DND-41 (cell line): ENCODE data around the gene FAM50A.
"Not testable (repeated sequence)": the region's sequence is repeated elsewhere in the genome, so short reads cannot be mapped to it uniquely, and the experiment has no call there.

ENCODE experiments used
- ATAC-seq: fragments of 200-7000 bp; cut with Tn5 transposase; 3 replicates; pipeline ENCODE4 v1.9.1; 2021; ENCODE audit warnings: low read depth; ENCODE audit not compliant: insufficient read depth
- DNase-seq: peaks from one replicate; pipeline ENCODE4 v3.0.0-alpha.2; 2020
- H2AFZ ChIP-seq: 2 replicates; pipeline ENCODE4 v1.6.0; 2012; ENCODE audit warnings: low read depth, low read length
- H3K27ac ChIP-seq: 2 replicates; pipeline ENCODE4 v1.5.1; 2012; ENCODE audit warnings: low read length, inconsistent platforms
- H3K27me3 ChIP-seq: fragments of 200-600 bp; sonication (generic); 2 replicates; pipeline ENCODE4 v1.6.0; 2012; ENCODE audit warnings: low read length, mild to moderate bottlenecking, inconsistent platforms; ENCODE audit not compliant: insufficient read depth, poor library complexity
- H3K36me3 ChIP-seq: 2 replicates; pipeline ENCODE4 v1.5.1; 2012; ENCODE audit warnings: low read length, inconsistent platforms; ENCODE audit not compliant: insufficient read depth
- H3K4me1 ChIP-seq: 2 replicates; pipeline ENCODE4 v1.5.1; 2012; ENCODE audit warnings: mild to moderate bottlenecking, low read length; ENCODE audit not compliant: insufficient read depth
- H3K4me2 ChIP-seq: 2 replicates; pipeline ENCODE4 v1.6.0; 2012; ENCODE audit warnings: mild to moderate bottlenecking, moderate library complexity, low read length, inconsistent platforms; ENCODE audit not compliant: insufficient read depth
- H3K4me3 ChIP-seq, 2 experiments: fragments of 200-600 bp in 1 of 2; shearing (Covaris generic) in 1 of 2; 2 replicates each; pipeline ENCODE4 v1.5.1; 2012 to 2016; ENCODE audit warnings: inconsistent platforms in 2 of 2, low read length in 2 of 2, mild to moderate bottlenecking in 2 of 2, low read depth in 1 of 2, moderate library complexity in 1 of 2
- H3K79me2 ChIP-seq: 2 replicates; pipeline ENCODE4 v1.6.0; 2012; ENCODE audit warnings: low read length, inconsistent platforms; ENCODE audit not compliant: insufficient read depth
- H3K9ac ChIP-seq: 2 replicates; pipeline ENCODE4 v1.6.0; 2012; ENCODE audit warnings: low read depth, mild to moderate bottlenecking, inconsistent platforms, low read length, moderate library complexity
- H3K9me3 ChIP-seq: 2 replicates; pipeline ENCODE4 v1.5.1; 2012; ENCODE audit warnings: low read length, moderate library complexity, mild to moderate bottlenecking, inconsistent platforms; ENCODE audit not compliant: insufficient read depth, severe bottlenecking
- H4K20me1 ChIP-seq: 2 replicates; pipeline ENCODE4 v1.6.0; 2012; ENCODE audit warnings: low read length; ENCODE audit not compliant: insufficient read depth
- CTCF ChIP-seq: IDR thresholded peaks from 2 replicates; pipeline ENCODE4 v1.5.1; 2012; ENCODE audit warnings: borderline replicate concordance, low read length, moderate library complexity, mild to moderate bottlenecking; ENCODE audit not compliant: poor library complexity, severe bottlenecking; ENCODE audit errors: extremely low read depth
- EZH2 ChIP-seq: IDR thresholded peaks from 3 replicates; pipeline ENCODE4 v1.6.1; 2012; ENCODE audit warnings: borderline replicate concordance, low read depth, mild to moderate bottlenecking, moderate library complexity, low read length, inconsistent platforms; ENCODE audit not compliant: severe bottlenecking

Gene FAM50A

GRCh38 chrX:154397888-154398667, 45.9 kb upstream of the FAM50A start, which contains the start of gene RPL10:
Gene RPL10, plus strand, starts transcription at chrX:154398377. Its CDS starts 143 bp downstream, at chrX:154398520.
- Histone ChIP-seq H3K79me2 (peaks cover 31% of the 10 kb centered on the region), H3K27ac (peak within 1 kb of the TSS; percentile 98), H2AFZ (peak within 1 kb of the TSS; percentile 65), H3K36me3 (peaks cover 29% of the 10 kb centered on the region), H3K4me1 (peaks cover 21% of the 10 kb centered on the region), H3K4me2 (peak within 1 kb of the TSS; percentile 78), H3K9me3 (no peaks in the 10 kb centered on the region), H3K27me3 (no peaks in the 10 kb centered on the region), H4K20me1 (peaks cover 21% of the 10 kb centered on the region), H3K9ac (peak within 1 kb of the TSS; percentile 98), H3K4me3 (peak within 1 kb of the TSS; percentile 72 to 81)
- TF ChIP-seq EZH2: no peak
- TF ChIP-seq CTCF: no peak
- DNase-seq (peak; percentile 94), ATAC-seq (peak; percentile 69)

GRCh38 chrX:154398668-154399526, 45.0 kb upstream of the FAM50A start:
- Histone ChIP-seq H3K27ac (peak overlapping the region; percentile 98), H3K79me2 (peaks cover 31% of the 10 kb centered on the region), H3K4me1 (peaks cover 21% of the 10 kb centered on the region), H3K36me3 (peaks cover 29% of the 10 kb centered on the region), H2AFZ (no peak overlapping the region), H3K9me3 (no peaks in the 10 kb centered on the region), H3K9ac (peak overlapping the region; percentile 98), H4K20me1 (peaks cover 21% of the 10 kb centered on the region), H3K4me2 (peak overlapping the region; percentile 78), H3K27me3 (no peaks in the 10 kb centered on the region), H3K4me3 (peak overlapping the region; percentile 72 to 81)
- ATAC-seq: peak; percentile 46
- TF ChIP-seq EZH2: no peak
- TF ChIP-seq CTCF: peak; percentile 89
- DNase-seq: peak; percentile 84

DNA sequence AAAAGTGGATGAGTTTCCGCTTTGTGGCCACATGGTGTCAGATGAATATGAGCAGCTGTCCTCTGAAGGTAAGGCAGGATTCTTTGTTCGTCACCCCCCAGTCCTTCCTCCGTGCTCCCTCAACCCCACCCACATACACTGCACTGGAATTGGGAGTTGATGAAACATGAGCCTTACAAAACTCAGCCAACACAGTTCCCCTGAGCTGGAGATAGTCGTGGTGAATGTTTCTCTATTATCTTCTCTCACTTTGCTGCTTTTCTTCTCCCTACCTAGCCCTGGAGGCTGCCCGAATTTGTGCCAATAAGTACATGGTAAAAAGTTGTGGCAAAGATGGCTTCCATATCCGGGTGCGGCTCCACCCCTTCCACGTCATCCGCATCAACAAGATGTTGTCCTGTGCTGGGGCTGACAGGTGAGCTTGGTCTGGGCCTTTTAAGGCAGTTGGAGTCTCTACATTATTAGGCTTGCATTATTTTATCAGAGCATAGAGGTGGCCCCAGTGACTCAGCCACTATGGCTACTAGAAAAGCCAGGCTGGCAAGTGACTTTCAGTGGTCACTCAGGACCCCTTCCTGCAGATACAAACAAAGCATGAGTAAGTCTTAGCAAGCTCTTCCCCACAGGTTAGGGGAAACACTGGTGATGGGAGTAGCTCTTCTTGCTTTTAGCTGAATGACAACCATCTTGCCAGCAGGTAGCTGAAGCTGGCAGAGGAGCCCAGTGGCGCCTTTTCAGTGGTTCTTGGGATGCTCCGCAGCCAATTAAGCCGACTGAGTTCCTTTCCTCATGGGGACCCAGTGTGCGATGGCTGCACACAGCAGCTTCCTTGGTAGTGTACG, 44.2 kb upstream of the FAM50A start:
- H4K20me1 ChIP-seq: peaks cover 21% of the 10 kb centered on the region
- H3K9ac ChIP-seq: peak overlapping the region; percentile 98
- peaks cover 21% of the 10 kb centered on the region for H3K4me1 ChIP-seq
- peak overlapping the region; percentile 78 for H3K4me2 ChIP-seq
- no peaks in the 10 kb centered on the region for H3K27me3 ChIP-seq
- peak overlapping the region; percentile 98 for H3K27ac ChIP-seq
- ATAC-seq (no peak), DNase-seq (no peak)
- no peaks in the 10 kb centered on the region for H3K9me3 ChIP-seq
- H3K36me3 ChIP-seq: peaks cover 29% of the 10 kb centered on the region
- H3K79me2 ChIP-seq: peaks cover 31% of the 10 kb centered on the region
- H3K4me3 ChIP-seq: peak overlapping the region; percentile 72 to 81; a peak in 3 of 4 replicates
- no peak overlapping the region for H2AFZ ChIP-seq
- TF ChIP-seq CTCF (no peak), EZH2 (no peak)

DNA sequence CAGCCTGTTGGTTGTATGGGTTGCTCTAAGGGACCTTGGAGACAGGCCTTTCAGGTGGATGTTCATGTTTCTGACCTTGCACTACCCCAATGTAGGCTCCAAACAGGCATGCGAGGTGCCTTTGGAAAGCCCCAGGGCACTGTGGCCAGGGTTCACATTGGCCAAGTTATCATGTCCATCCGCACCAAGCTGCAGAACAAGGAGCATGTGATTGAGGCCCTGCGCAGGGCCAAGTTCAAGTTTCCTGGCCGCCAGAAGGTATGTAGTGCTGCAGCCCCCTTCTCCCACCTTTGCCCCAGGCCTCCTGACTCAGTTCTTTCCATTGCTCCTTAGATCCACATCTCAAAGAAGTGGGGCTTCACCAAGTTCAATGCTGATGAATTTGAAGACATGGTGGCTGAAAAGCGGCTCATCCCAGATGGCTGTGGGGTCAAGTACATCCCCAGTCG, 43.5 kb upstream of the FAM50A start:
- not testable (repeated sequence) for H3K9me3 ChIP-seq, DNase-seq, H2AFZ ChIP-seq, H3K9ac ChIP-seq, H3K27me3 ChIP-seq, H3K27ac ChIP-seq, ATAC-seq
- Histone ChIP-seq H3K79me2 (peaks cover 31% of the 10 kb centered on the region), H3K4me2 (peak overlapping the region; percentile 78; the same call in 1 of the 2 replicates), H4K20me1 (peaks cover 21% of the 10 kb centered on the region), H3K36me3 (peaks cover 29% of the 10 kb centered on the region), H3K4me3 (peak overlapping the region in 1 of 2 experiments; percentile 81; a peak in 1 of 4 replicates), H3K4me1 (peaks cover 21% of the 10 kb centered on the region)
